Adipose tissue (tissue), 3 donors: ENCODE results near the gene GCN1. TPM values are rescaled to one million over a fixed set of nuclear protein-coding genes. Genes with fewer than 3 reads are reported as not detected.
A peak's percentile ranks its signal among the peaks of the same experiment; 100 is the strongest.
"Not testable (repeated sequence)": the region's sequence is repeated elsewhere in the genome, so short reads cannot be mapped to it uniquely, and the experiment has no call there.

ENCODE experiments used
- H3K27ac ChIP-seq: one replicate; pipeline ENCODE4 v1.5.1; 2013; ENCODE audit warnings: low read depth, low read length
- WGBS, 3 donors: extraction: QIAGEN DNeasy Blood & Tissue Kit; methylation state at CpG; one replicate each; pipeline ENCODE4 v1.1.7; 2013; 5-methylcytosine and 5-hydroxymethylcytosine counted together
- polyA plus RNA-seq, 3 donors: library from polyadenylated mRNA; stranded (reverse); fragments of 200-250 nt; gene quantifications; one replicate each; pipeline ENCODE4 v1.2.3, GENCODE V29; 2013
- donor health status: healthy with polysubstance abuse.
- donor health status: Bipolar disorder and iron deficiency.
- donor health status: healthy.

The GCN1 gene, protein sequence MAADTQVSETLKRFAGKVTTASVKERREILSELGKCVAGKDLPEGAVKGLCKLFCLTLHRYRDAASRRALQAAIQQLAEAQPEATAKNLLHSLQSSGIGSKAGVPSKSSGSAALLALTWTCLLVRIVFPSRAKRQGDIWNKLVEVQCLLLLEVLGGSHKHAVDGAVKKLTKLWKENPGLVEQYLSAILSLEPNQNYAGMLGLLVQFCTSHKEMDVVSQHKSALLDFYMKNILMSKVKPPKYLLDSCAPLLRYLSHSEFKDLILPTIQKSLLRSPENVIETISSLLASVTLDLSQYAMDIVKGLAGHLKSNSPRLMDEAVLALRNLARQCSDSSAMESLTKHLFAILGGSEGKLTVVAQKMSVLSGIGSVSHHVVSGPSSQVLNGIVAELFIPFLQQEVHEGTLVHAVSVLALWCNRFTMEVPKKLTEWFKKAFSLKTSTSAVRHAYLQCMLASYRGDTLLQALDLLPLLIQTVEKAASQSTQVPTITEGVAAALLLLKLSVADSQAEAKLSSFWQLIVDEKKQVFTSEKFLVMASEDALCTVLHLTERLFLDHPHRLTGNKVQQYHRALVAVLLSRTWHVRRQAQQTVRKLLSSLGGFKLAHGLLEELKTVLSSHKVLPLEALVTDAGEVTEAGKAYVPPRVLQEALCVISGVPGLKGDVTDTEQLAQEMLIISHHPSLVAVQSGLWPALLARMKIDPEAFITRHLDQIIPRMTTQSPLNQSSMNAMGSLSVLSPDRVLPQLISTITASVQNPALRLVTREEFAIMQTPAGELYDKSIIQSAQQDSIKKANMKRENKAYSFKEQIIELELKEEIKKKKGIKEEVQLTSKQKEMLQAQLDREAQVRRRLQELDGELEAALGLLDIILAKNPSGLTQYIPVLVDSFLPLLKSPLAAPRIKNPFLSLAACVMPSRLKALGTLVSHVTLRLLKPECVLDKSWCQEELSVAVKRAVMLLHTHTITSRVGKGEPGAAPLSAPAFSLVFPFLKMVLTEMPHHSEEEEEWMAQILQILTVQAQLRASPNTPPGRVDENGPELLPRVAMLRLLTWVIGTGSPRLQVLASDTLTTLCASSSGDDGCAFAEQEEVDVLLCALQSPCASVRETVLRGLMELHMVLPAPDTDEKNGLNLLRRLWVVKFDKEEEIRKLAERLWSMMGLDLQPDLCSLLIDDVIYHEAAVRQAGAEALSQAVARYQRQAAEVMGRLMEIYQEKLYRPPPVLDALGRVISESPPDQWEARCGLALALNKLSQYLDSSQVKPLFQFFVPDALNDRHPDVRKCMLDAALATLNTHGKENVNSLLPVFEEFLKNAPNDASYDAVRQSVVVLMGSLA (N-terminal part only)
- polyA plus RNA-seq = 10 to 100 TPM; 14.6 to 30.5 (median 19.1) TPM

DNA sequence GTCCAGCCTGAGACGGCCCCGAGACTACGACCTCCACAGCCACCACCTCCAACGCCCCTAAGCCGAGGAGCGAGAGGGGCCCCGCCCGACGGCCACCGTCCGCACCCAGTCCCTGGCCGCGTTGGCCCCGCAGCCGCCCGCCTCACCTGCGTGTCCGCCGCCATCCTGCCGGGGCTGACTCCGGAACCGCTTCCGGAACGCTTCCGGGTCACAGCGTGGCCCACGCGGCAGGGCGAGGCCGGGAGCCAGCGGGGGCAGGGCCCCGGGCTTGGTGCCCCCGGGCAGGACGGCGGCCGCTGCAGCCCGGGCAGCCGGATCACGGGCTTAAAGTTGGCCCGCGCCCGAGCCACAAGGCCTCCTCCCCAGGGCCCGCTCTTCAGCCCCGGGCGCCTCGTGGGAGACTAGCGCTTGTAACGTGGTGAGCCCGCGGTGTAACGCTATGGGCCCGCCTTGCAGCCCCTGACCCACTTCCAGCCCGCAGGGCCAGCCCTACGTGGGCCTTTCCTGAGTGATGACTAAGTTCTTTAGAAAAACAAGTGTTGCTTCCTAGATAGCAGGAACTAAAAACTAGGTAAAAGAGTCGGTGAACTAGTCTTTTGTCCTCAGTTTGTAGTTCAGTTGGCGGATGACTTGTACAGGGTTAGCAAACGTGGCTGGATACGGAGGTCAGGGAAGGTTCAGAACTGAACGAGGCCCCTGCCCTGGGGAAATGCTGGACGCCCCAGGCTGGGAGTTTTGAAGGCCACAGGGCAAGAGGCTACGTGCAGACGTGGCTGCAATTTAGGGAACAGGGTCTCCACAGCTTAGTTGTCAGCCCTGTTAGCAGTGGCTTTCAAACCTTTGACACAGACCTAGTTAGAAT, at the start of gene GCN1:
Gene GCN1 (minus strand): TSS at position 182 of the 862 bp plus-strand sequence. CDS start 18 bp downstream, at position 164.
- WGBS, 3 donors = 1 to 4% (median 1%) methylated on average over 57 to 62 of the region's 62 CpGs
- H3K27ac ChIP-seq = peak within 1 kb of the TSS; percentile 57

GRCh38 chr12:120242971-120243699, 48.6 kb upstream of the GCN1 start:
- WGBS, 3 donors = 71 to 83% (median 79%) methylated on average over 8 of the region's 8 CpGs
- H3K27ac ChIP-seq = no peak overlapping the region

DNA sequence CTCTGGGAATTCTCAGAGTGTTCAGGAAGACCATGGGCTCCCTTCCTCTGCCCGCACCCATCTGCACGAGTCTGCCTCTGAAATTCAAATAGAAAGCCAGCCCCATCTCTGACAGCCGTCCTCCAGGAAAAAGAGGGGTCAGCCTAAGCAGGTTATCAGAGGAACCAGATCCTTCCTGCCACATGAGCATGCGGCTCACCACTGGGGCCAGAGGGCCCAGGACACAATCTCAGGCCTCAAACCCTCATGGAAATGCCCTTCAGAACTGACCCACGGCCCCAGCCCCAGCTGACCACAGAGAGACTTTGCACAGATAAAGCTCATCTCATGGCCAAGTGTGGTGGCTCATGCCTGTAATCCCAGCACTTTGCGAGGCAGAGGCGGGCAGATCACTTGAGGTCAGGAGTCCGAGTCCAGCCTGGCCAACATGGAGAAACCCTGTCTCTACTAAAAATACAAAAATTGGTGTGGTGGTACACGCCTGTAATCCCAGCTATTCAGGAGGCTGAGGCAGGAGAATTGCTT, 47.8 kb upstream of the GCN1 start:
- 52 to 79% (median 54%) methylated on average over 9 of the region's 9 CpGs for WGBS, 3 donors
- no peak overlapping the region for H3K27ac ChIP-seq

DNA sequence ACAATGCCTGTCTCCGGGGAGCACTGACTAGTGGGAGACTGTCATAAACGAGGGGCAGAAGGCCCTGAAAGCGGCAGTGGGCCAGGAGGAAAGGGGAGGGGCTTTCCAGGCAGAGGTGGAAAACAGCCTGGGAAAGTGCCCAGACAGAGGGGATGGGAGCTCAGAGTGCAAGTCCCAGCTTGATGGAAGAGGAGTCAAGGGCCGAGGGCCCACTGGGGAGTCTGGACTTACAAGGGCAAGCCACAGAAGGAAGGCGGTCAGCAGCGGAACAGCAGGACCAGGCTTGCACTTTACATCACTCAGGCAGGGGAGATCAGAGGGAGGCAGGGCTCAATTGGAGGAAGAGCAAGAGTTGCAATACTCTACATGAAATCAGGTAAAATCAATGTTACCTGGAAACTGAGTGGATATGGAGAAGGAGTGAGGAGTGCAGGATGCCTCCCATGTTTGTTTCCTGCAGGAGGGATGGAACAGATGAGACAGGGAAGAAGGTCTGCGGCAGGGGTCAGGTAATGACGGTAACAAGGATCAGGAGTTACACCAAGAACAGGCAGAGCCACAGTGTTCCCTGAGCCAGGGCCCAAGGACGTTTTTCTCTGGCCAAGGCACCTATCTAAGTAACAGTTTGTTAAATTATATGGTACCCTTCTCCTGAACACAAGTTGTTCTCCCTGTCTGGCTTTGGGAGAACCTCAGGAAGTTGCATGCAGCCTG, 47.2 kb upstream of the GCN1 start:
- 40 to 68% (median 50%) methylated on average over 9 of the region's 9 CpGs for WGBS, 3 donors
- H3K27ac ChIP-seq = peak overlapping the region; percentile 15

- WGBS, 3 donors = 56 to 77% (median 58%) methylated on average over 5 of the region's 5 CpGs
- no peak overlapping the region for H3K27ac ChIP-seq
Observed at GRCh38 chr12:120240495-120240833, 45.9 kb upstream of the GCN1 start.

DNA sequence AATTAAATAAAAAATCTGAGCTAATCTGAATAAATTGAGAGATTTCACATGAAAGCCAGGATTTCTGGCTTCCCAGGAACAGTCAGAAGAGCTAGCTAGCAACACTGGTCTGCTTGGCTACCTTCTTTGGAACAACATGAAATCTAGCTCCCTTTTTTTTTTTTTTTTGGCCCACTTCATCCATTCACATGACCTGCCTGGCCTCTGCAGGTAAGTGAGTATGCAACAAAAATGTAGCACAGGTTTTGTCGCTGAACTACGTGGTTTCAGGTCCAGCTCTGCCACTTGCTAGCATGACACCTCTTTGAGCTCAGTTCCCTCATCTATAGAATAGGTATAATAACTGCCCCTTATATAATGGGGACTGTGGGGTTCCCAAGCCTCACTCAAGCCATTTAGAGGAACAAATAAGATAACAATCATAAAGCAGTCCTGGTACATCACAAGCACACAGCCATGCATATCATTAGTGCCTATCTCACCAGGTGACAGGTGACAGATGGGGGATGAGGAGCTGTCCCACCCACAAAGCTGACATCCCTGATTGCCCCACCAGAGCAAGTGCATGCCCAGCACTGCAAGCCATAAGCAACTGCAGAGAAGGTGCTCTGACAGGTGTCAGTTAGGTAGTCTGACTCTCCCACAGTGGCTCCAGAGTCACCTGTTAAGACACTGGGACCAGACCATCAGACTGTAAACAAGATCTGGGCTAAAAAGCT, 45.4 kb upstream of the GCN1 start:
- 83 to 94% (median 94%) methylated on average over 2 of the region's 2 CpGs for WGBS, 3 donors
- H3K27ac ChIP-seq = no peak overlapping the region

DNA sequence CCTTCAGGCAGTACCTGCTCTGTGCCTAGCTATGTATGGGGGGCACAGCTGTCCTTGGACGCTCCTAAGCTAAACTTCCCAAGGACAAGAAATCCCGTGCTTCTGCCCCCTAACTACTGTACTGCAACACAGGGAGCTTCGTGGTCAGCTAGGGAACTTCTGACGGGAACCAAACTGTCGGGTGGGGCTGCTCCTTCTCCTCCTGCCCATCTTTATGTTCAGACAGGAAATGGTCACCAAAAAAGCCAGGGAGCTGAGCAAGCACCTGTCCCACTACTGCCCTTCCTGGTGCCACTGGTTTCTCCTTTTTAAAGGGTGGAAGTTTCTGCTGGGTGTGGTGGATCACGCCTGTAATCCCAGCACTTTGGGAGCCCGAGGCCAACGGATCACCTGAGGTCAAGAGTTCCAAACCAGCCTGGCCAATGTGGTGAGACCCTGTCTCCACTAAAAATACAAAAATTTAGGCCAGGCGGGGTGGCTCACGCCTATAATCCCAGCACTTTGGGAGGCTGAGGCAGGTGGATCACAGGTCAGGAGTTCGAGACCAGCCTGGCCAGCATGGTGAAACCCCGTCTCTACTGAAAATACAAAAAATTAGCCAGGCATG, 44.4 kb upstream of the GCN1 start:
- WGBS, 3 donors = 64 to 81% (median 69%) methylated on average over 12 of the region's 12 CpGs

DNA sequence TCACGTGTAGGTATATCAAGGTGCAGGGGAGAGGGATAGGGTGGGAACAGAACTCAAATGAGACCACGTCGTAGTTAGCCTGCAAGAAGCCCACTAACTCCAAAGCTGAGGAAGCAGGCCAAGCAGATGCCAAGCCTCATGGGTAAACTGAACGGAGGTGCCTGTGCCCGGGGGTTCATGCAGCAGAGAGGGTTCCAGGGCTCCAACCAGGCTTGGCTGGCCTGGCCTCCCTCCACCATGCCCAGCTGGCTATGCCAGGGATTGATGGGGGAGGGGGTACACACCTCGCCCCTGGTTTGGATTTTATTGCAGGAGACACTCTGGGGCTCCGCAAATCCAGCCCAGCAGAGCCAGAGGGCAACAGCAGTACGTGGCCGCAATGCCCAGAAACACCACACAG, 43.7 kb upstream of the GCN1 start:
- 42 to 81% (median 54%) methylated on average over 9 of the region's 9 CpGs for WGBS, 3 donors
- peak overlapping the region; percentile 36 for H3K27ac ChIP-seq

More for the DNA sequence above, 44.4 kb upstream of the GCN1 start:
- no peak overlapping the region for H3K27ac ChIP-seq

DNA sequence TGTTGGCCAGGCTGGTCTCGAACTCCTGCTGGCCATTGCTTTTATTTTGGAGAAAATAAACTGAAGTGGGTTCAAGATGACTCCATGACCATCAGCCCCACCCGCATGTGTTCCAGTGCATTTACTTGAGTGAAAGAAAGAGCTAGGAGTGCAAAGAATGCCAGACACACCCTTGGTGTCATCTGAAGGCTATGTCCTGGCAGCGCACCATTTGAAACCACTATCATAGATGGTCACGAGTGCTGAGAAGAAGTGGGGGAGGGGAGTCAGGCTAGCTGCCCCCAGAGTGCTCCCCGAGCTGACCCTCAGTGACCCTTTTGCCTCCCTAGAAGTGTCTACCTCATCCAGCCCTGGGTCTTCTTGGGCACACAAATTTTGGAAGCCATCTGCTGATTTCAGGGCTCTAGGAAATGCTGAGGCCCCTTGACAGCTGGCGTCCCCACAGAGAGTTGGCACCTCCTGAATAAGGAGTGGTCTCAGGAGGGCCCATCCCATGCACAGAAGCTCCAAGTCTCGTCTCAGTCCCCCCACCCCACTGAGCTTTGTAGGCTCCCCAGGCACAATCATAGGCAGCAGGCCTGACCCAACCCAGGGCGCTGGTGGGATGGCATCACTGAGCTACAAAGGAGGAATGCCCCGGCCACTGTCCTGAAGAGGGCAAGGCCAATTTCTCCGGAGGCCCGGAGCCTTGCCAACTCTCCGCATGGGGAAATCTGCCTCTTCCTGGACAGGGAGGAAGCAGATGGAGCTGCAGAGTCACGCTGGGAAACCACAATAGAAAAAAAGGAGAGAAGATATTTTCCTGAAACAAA, 43.1 kb upstream of the GCN1 start:
- 24 to 77% (median 25%) methylated on average over 13 of the region's 13 CpGs for WGBS, 3 donors
- peak overlapping the region; percentile 84 for H3K27ac ChIP-seq

GRCh38 chr12:120236809-120237208, 42.3 kb upstream of the GCN1 start:
- WGBS, 3 donors = 78 to 92% (median 91%) methylated on average over 3 of the region's 3 CpGs
- not testable (repeated sequence) for H3K27ac ChIP-seq

- WGBS, 3 donors = 60 to 87% (median 72%) methylated on average over 18 of the region's 18 CpGs
Observed at GRCh38 chr12:120235369-120236323, 41.1 kb upstream of the GCN1 start.

GRCh38 chr12:120234643-120235368, 40.3 kb upstream of the GCN1 start:
- H3K27ac ChIP-seq = peak overlapping the region; percentile 60
- 17 to 28% (median 23%) methylated on average over 13 of the region's 13 CpGs for WGBS, 3 donors

More at GRCh38 chr12:120235369-120236323, 41.1 kb upstream of the GCN1 start:
- H3K27ac ChIP-seq = peak overlapping the region; percentile 60
